Adrenal gland (tissue), 5 donors: ENCODE data around the gene TPPP3.

Experiments used
- CTCF ChIP-seq, 6 experiments: fragments of 450-650 bp in 4 of 6; fragments of 200-600 bp in 2 of 6; sonication (generic) in 1 of 6; IDR thresholded peaks; 1 replicate in 5 of 6; 2 replicates in 1 of 6; pipeline versions ENCODE4 v1.5.1 to v1.8.0; 2016 to 2021; ENCODE audit warnings: antibody characterized with exemption in 6 of 6, mild to moderate bottlenecking in 2 of 6, moderate library complexity in 1 of 6
- POLR2A ChIP-seq, 2 donors: fragments of 450-650 bp; IDR thresholded peaks; one replicate each; pipeline ENCODE4 v1.6.1; 2017; ENCODE audit warnings: antibody characterized with exemption in 2 of 2, mild to moderate bottlenecking in 2 of 2, moderate library complexity in 1 of 2
- donor health status: DM: no; HTN: no; CAD: no.

- no peak for TF ChIP-seq CTCF (IDR thresholded peaks at IDR 0.05)
- TF ChIP-seq POLR2A (IDR thresholded peaks at IDR 0.05), result no peak
These were observed 35.9 kb upstream of the TPPP3 start for GRCh38 chr16:67429053-67429798.
